ENCODE data around the gene BTD. TPM values are rescaled to one million over a fixed set of nuclear protein-coding genes. Genes with fewer than 3 reads are reported as not detected.
A peak's percentile ranks its signal among the peaks of the same experiment; 100 is the strongest.
"Not testable (repeated sequence)": the region's sequence is repeated elsewhere in the genome, so short reads cannot be mapped to it uniquely, and the experiment has no call there.

BTD gene
- total RNA-seq, 1 donor from 2014 or later, result 11.7 TPM

- Histone ChIP-seq H3K27ac (no peak overlapping the region), H2AFZ (replicated peaks) (peak overlapping the region; percentile 99), H4K20me1 (ENCODE audit: low read depth) (no peaks in the 10 kb centered on the region), H3K9ac (peak overlapping the region; percentile 90), H3K4me2 (peak overlapping the region; percentile 90), H3F3A (ENCODE audit: low read depth) (peaks cover 6% of the 10 kb centered on the region), H3K4me1 (peaks cover 5% of the 10 kb centered on the region), H3K79me2 (ENCODE audit: low read depth) (peaks cover 37% of the 10 kb centered on the region), H3K36me3 (peaks cover 11% of the 10 kb centered on the region), H3K4me3 (peak overlapping the region; percentile 94), H3K9me3 (ENCODE audit: low read depth) (peaks cover 4% of the 10 kb centered on the region), H3K27me3 (no peaks in the 10 kb centered on the region)
- H3K36me3 Mint-ChIP-seq, result peaks cover 14% of the 10 kb centered on the region
- H3K27ac Mint-ChIP-seq, result peak overlapping the region; percentile 96
- H3K27me3 Mint-ChIP-seq (ENCODE audit: insufficient read depth, low read depth), result peaks cover 4% of the 10 kb centered on the region
- TF ChIP-seq, protein P1, sequence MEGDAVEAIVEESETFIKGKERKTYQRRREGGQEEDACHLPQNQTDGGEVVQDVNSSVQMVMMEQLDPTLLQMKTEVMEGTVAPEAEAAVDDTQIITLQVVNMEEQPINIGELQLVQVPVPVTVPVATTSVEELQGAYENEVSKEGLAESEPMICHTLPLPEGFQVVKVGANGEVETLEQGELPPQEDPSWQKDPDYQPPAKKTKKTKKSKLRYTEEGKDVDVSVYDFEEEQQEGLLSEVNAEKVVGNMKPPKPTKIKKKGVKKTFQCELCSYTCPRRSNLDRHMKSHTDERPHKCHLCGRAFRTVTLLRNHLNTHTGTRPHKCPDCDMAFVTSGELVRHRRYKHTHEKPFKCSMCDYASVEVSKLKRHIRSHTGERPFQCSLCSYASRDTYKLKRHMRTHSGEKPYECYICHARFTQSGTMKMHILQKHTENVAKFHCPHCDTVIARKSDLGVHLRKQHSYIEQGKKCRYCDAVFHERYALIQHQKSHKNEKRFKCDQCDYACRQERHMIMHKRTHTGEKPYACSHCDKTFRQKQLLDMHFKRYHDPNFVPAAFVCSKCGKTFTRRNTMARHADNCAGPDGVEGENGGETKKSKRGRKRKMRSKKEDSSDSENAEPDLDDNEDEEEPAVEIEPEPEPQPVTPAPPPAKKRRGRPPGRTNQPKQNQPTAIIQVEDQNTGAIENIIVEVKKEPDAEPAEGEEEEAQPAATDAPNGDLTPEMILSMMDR (IDR thresholded peaks at IDR 0.05), result no peak
- TF ChIP-seq EZH2 (IDR thresholded peaks at IDR 0.05), result no peak
- no peak for TF ChIP-seq EZH2phosphoT487 (IDR thresholded peaks at IDR 0.05)
- H3K9me3 Mint-ChIP-seq, result peaks cover 21% of the 10 kb centered on the region
- peaks cover 19% of the 10 kb centered on the region for H3K4me1 Mint-ChIP-seq
- no peak for DNase-seq (ENCODE audit: low spot score)
- H3K4me3 Mint-ChIP-seq, result peak overlapping the region; percentile 100
These were observed 523 bp upstream of the BTD start for GRCh38 chr3:15601046-15601398.

GRCh38 chr3:15602146-15602536 is 596 bp downstream of the BTD start:
- Mint-ChIP-seq H3K36me3 (peaks cover 14% of the 10 kb centered on the region), H3K4me3 (peak overlapping the region; percentile 100)

DNA sequence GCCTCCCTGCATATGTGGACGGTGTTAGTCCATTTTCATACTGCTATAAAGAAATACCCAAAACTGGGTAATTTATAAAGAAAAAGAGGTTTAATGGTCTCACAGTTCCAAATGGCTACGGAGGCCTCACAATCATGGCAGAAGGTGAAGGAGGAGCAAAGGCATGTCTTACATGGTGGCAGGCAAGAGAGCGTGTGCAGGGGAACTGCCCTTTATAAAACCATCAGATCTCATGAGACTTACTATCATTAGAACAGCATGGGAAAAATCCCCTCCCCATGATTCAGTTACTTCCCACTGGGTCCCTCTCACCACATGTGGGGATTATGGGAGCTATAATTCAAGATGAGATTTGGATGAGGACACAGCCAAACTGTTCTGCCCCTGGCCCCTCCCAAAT is 1.3 kb downstream of the BTD start:
- Histone ChIP-seq H3K79me2 (ENCODE audit: low read depth) (peaks cover 37% of the 10 kb centered on the region), H3K4me2 (peak overlapping the region; percentile 88), H3K4me3 (peak overlapping the region; percentile 94)
- H3K36me3 ChIP-seq; H3K27me3 ChIP-seq; H4K20me1 ChIP-seq (ENCODE audit: low read depth); H3F3A ChIP-seq (ENCODE audit: low read depth); H3K4me1 ChIP-seq; H3K27ac Mint-ChIP-seq; H3K27ac ChIP-seq; H3K9ac ChIP-seq; H3K27me3 Mint-ChIP-seq (ENCODE audit: insufficient read depth, low read depth); DNase-seq (ENCODE audit: low spot score); H3K9me3 ChIP-seq (ENCODE audit: low read depth); H2AFZ ChIP-seq (replicated peaks): not testable (repeated sequence)
- peaks cover 21% of the 10 kb centered on the region for H3K9me3 Mint-ChIP-seq
- H3K36me3 Mint-ChIP-seq, result peaks cover 11% of the 10 kb centered on the region
- H3K4me3 Mint-ChIP-seq, result peak overlapping the region; percentile 100
- peaks cover 19% of the 10 kb centered on the region for H3K4me1 Mint-ChIP-seq

More at GRCh38 chr3:15602146-15602536, 596 bp downstream of the BTD start:
- peak overlapping the region; percentile 88 for H2AFZ ChIP-seq (replicated peaks)
- no peaks in the 10 kb centered on the region for H3K36me3 ChIP-seq
- no peaks in the 10 kb centered on the region for H4K20me1 ChIP-seq (ENCODE audit: low read depth)
- peaks cover 4% of the 10 kb centered on the region for H3K9me3 ChIP-seq (ENCODE audit: low read depth)
- TF ChIP-seq, protein P1 (IDR thresholded peaks at IDR 0.05), result no peak
- TF ChIP-seq EZH2 (IDR thresholded peaks at IDR 0.05), result no peak
- no peak for TF ChIP-seq EZH2phosphoT487 (IDR thresholded peaks at IDR 0.05)
- no peak for DNase-seq (ENCODE audit: low spot score)
- no peaks in the 10 kb centered on the region for H3K27me3 ChIP-seq
- H3K4me1 ChIP-seq, result peaks cover 5% of the 10 kb centered on the region
- peak overlapping the region; percentile 93 for H3K27ac Mint-ChIP-seq
- H3K9ac ChIP-seq, result peak overlapping the region; percentile 60
- peaks cover 19% of the 10 kb centered on the region for H3K4me1 Mint-ChIP-seq
- peaks cover 21% of the 10 kb centered on the region for H3K9me3 Mint-ChIP-seq
- H3K27me3 Mint-ChIP-seq (ENCODE audit: insufficient read depth, low read depth), result peaks cover 4% of the 10 kb centered on the region
- peaks cover 6% of the 10 kb centered on the region for H3F3A ChIP-seq (ENCODE audit: low read depth)
- H3K4me2 ChIP-seq, result peak overlapping the region; percentile 88
- peaks cover 37% of the 10 kb centered on the region for H3K79me2 ChIP-seq (ENCODE audit: low read depth)
- peak overlapping the region; percentile 94 for H3K4me3 ChIP-seq
- H3K27ac ChIP-seq, result peak overlapping the region; percentile 87

- not testable (repeated sequence) for H3K27ac Mint-ChIP-seq
- H3K9me3 Mint-ChIP-seq, result peaks cover 21% of the 10 kb centered on the region
- H3K36me3 Mint-ChIP-seq, result peaks cover 11% of the 10 kb centered on the region
These were observed 3.0 kb downstream of the BTD start for GRCh38 chr3:15604584-15604983.

More at GRCh38 chr3:15604584-15604983, 3.0 kb downstream of the BTD start:
- Mint-ChIP-seq H3K4me1 (peaks cover 19% of the 10 kb centered on the region), H3K4me3 (peak overlapping the region; percentile 15)
- not testable (repeated sequence) for H3K27me3 ChIP-seq; H2AFZ ChIP-seq (replicated peaks); H4K20me1 ChIP-seq (ENCODE audit: low read depth); H3K4me2 ChIP-seq; H3K27me3 Mint-ChIP-seq (ENCODE audit: insufficient read depth, low read depth); H3K9me3 ChIP-seq (ENCODE audit: low read depth); H3K4me3 ChIP-seq; H3F3A ChIP-seq (ENCODE audit: low read depth); H3K9ac ChIP-seq; H3K36me3 ChIP-seq; DNase-seq (ENCODE audit: low spot score); H3K4me1 ChIP-seq; H3K27ac ChIP-seq
- peaks cover 27% of the 10 kb centered on the region for H3K79me2 ChIP-seq (ENCODE audit: low read depth)

All from neural progenitor cell (in vitro differentiated cells).